ENCODE data around the gene MRPL52. TPM values are rescaled to one million over a fixed set of nuclear protein-coding genes. Genes with fewer than 3 reads are reported as not detected.

Gene MRPL52
- total and polyA plus RNA-seq, 11 donors = 80.4 to 185 (median 107) TPM

- peaks cover 0 to 28% (median 9%) of the 10 kb centered on the region in 12 donors for H3K4me1 ChIP-seq
- peaks cover 0 to 15% (median 4%) of the 10 kb centered on the region in 9 donors for H3K36me3 ChIP-seq
- intact Hi-C loops (cut with DNase I) = no loop called here
- DNase-seq = no peak
- H3K27me3 ChIP-seq = no peaks in the 10 kb centered on the region
- no peak within 1 kb of the TSS for H3K4me3 ChIP-seq
- TF ChIP-seq CTCF (IDR thresholded peaks at IDR 0.05) (no peak), POLR2A (IDR thresholded peaks at IDR 0.05) (no peak)
- H3K27ac ChIP-seq = no peak within 1 kb of the TSS
- WGBS, 4 donors = 26 to 34% (median 30%) methylated on average over 14 to 15 of the region's 15 CpGs
- H3K9me3 ChIP-seq = no peaks in the 10 kb centered on the region
- no peak for ATAC-seq
These were observed 53.7 kb downstream of the MRPL52 start, which contains the start of gene REM2 for GRCh38 chr14:22883173-22883976. Gene REM2, plus strand, starts transcription at chr14:22883222. Its CDS starts 66 bp downstream, at chr14:22883288.

GRCh38 chr14:22884076-22884737 lies 54.5 kb downstream of the MRPL52 start:
- no peaks in the 10 kb centered on the region for H3K9me3 ChIP-seq
- peaks cover 0 to 28% (median 9%) of the 10 kb centered on the region in 12 donors for H3K4me1 ChIP-seq
- intact Hi-C loops (cut with DNase I) = no loop called here
- no peak overlapping the region for H3K27ac ChIP-seq
- TF ChIP-seq CTCF (IDR thresholded peaks at IDR 0.05) (no peak), POLR2A (IDR thresholded peaks at IDR 0.05) (no peak)
- DNase-seq = no peak
- no peak overlapping the region for H3K4me3 ChIP-seq
- H3K27me3 ChIP-seq = no peaks in the 10 kb centered on the region
- WGBS, 4 donors = 87 to 91% (median 90%) methylated on average over 5 to 7 of the region's 7 CpGs
- ATAC-seq = no peak
- H3K36me3 ChIP-seq = peaks cover 0 to 7% (median 0%) of the 10 kb centered on the region in 9 donors

Other genes starting within 250 kb of the MRPL52 start
- 100 to 1,000 TPM; 108 to 236 (median 147) TPM for gene DAD1, start 240.7 kb upstream of the MRPL52 start, total RNA-seq
- 100 to 1,000 TPM; 129 to 402 TPM for gene DAD1, start 240.7 kb upstream of the MRPL52 start, polyA plus RNA-seq
- 10 to 100 TPM; 16.8 to 35.5 (median 25.9) TPM for gene ABHD4, start 231.6 kb upstream of the MRPL52 start, total RNA-seq
- 10 to 100 TPM; 10.4 to 18.0 TPM for gene ABHD4, start 231.6 kb upstream of the MRPL52 start, polyA plus RNA-seq
- under 1 TPM in 1 of 9 donors, not detected in 8; 0.06 TPM for gene OR6J1, start 185.5 kb upstream of the MRPL52 start, total RNA-seq
- gene OR6J1, start 185.5 kb upstream of the MRPL52 start, polyA plus RNA-seq = not detected
- 100 to 1,000 TPM in 7 of 9 donors, 10 to 100 TPM in 2; 91.5 to 205 (median 143) TPM for gene OXA1L, start 63.2 kb upstream of the MRPL52 start, total RNA-seq
- 100 to 1,000 TPM; 139 to 162 TPM for gene OXA1L, start 63.2 kb upstream of the MRPL52 start, polyA plus RNA-seq
- gene SLC7A7, start 14.5 kb upstream of the MRPL52 start, total RNA-seq = 10 to 100 TPM in 2 of 9 donors, 1 to 10 TPM in 7; 1.8 to 28.0 (median 3.8) TPM
- 1 to 10 TPM; 1.3 to 4.0 TPM for gene SLC7A7, start 14.5 kb upstream of the MRPL52 start, polyA plus RNA-seq
- gene MMP14, start 6.7 kb downstream of the MRPL52 start, total RNA-seq = 10 to 100 TPM; 14.0 to 90.6 (median 24.8) TPM
- gene MMP14, start 6.7 kb downstream of the MRPL52 start, polyA plus RNA-seq = 10 to 100 TPM; 18.9 to 25.7 TPM
- gene LRP10, start 41.9 kb downstream of the MRPL52 start, total RNA-seq = 100 to 1,000 TPM in 3 of 9 donors, 10 to 100 TPM in 6; 47.9 to 128 (median 64.5) TPM
- 10 to 100 TPM; 11.0 to 99.9 TPM for gene LRP10, start 41.9 kb downstream of the MRPL52 start, polyA plus RNA-seq
- under 1 TPM in 1 of 9 donors, not detected in 8; 0.21 TPM for gene REM2, start 53.3 kb downstream of the MRPL52 start, total RNA-seq
- under 1 TPM in 1 of 2 donors, not detected in 1; 0.06 TPM for gene REM2, start 53.3 kb downstream of the MRPL52 start, polyA plus RNA-seq
- gene RBM23, start 89.3 kb downstream of the MRPL52 start, total RNA-seq = 10 to 100 TPM; 35.4 to 45.0 (median 41.6) TPM
- gene RBM23, start 89.3 kb downstream of the MRPL52 start, polyA plus RNA-seq = 10 to 100 TPM; 14.8 to 52.7 TPM
- gene PRMT5, start 99.5 kb downstream of the MRPL52 start, total RNA-seq = 10 to 100 TPM; 37.2 to 60.2 (median 48.8) TPM
- gene PRMT5, start 99.5 kb downstream of the MRPL52 start, polyA plus RNA-seq = 100 to 1,000 TPM in 1 of 2 donors, 10 to 100 TPM in 1; 10.4 to 101 TPM
- 10 to 100 TPM; 14.0 to 42.1 (median 19.6) TPM for gene HAUS4, start 127.2 kb downstream of the MRPL52 start, total RNA-seq
- 10 to 100 TPM; 13.0 to 21.7 TPM for gene HAUS4, start 127.2 kb downstream of the MRPL52 start, polyA plus RNA-seq
- 10 to 100 TPM in 5 of 9 donors, 1 to 10 TPM in 4; 5.6 to 18.0 (median 13.0) TPM for gene AJUBA, start 152.7 kb downstream of the MRPL52 start, total RNA-seq
- gene AJUBA, start 152.7 kb downstream of the MRPL52 start, polyA plus RNA-seq = 1 to 10 TPM; 6.4 to 9.9 TPM
- 1 to 10 TPM; 3.8 to 7.6 (median 5.5) TPM for gene C14orf93, start 180.3 kb downstream of the MRPL52 start, total RNA-seq
- gene C14orf93, start 180.3 kb downstream of the MRPL52 start, polyA plus RNA-seq = 1 to 10 TPM; 3.4 to 4.0 TPM
- 100 to 1,000 TPM; 113 to 186 (median 122) TPM for gene PSMB5, start 205.0 kb downstream of the MRPL52 start, total RNA-seq
- 100 to 1,000 TPM in 1 of 2 donors, 10 to 100 TPM in 1; 75.7 to 233 TPM for gene PSMB5, start 205.0 kb downstream of the MRPL52 start, polyA plus RNA-seq
- not detected for gene PSMB11, start 212.3 kb downstream of the MRPL52 start, total RNA-seq
- gene PSMB11, start 212.3 kb downstream of the MRPL52 start, polyA plus RNA-seq = not detected
- gene CDH24, start 227.6 kb downstream of the MRPL52 start, total RNA-seq = 1 to 10 TPM in 8 of 9 donors, under 1 TPM in 1; 0.72 to 3.3 (median 1.9) TPM
- gene CDH24, start 227.6 kb downstream of the MRPL52 start, polyA plus RNA-seq = 1 to 10 TPM; 1.6 to 2.8 TPM

Measured in heart left ventricle (tissue), 16 donors.